HCT116 (cell line): ENCODE results near the gene NOS1. TPM values are rescaled to one million over a fixed set of nuclear protein-coding genes. Genes with fewer than 3 reads are reported as not detected.

ENCODE experiments used
- ATAC-seq: fragments of 200-7000 bp; cut with Tn5 transposase; 2 replicates; pipeline ENCODE4 v1.9.1; 2020; ENCODE audit warnings: mild to moderate bottlenecking, moderate library complexity
- BruUV-seq: library from RNA; stranded (reverse); fragments of 400-500 nt; replicated peaks from 2 replicates; lab custom pipeline; 2021; lab: Mats Ljungman, UMichigan
- CTCF ChIA-PET: fragments of 300-600 bp; sonication (Branson Sonifier 250); formaldehyde crosslinking; loops from one replicate; lab custom pipeline; 2021; ENCODE audit warnings: antibody characterized with exemption; lab: Charles Lee
- POLR2A ChIA-PET: fragments of 300-600, 350-600 bp; sonication (Branson Sonifier 250); formaldehyde crosslinking; loops from one replicate; lab custom pipeline; 2021; ENCODE audit warnings: antibody characterized with exemption; lab: Charles Lee
- RAD21 ChIA-PET, 2 experiments: fragments of 300-600 bp; sonication (Branson Sonifier 250); formaldehyde crosslinking; loops; one replicate each; lab custom pipeline; 2023; ENCODE audit warnings: low total read pairs in 2 of 2; ENCODE audit not compliant: uncharacterized antibody in 2 of 2, unreplicated experiment in 2 of 2, low non-redundant PET in 1 of 2; lab: Charles Lee
- DNase-seq: peaks from one replicate; pipeline ENCODE4 v3.0.0-alpha.2; 2010; ENCODE audit warnings: low read depth, low spot score
- H2AFZ ChIP-seq: fragments of 200-600 bp; shearing (Covaris generic), sonication (generic); 2 replicates; pipeline ENCODE4 v1.6.1; 2017; ENCODE audit warnings: low read depth, mixed run types, mixed read lengths, antibody characterized with exemption, low read length; ENCODE audit not compliant: poor library complexity, severe bottlenecking
- H3K27ac ChIP-seq: 2 replicates; pipeline ENCODE4 v1.5.1; 2012; ENCODE audit warnings: low read depth, low read length
- H3K27me3 ChIP-seq: fragments of 200-600 bp; sonication (generic); 2 replicates; pipeline ENCODE4 v1.6.1; 2016; ENCODE audit warnings: mixed run types, low read length, mixed read lengths; ENCODE audit not compliant: insufficient read depth
- H3K36me3 ChIP-seq, 2 experiments: fragments of 200-500 bp in 1 of 2; fragments of 200-600 bp in 1 of 2; sonication (Bioruptor generic) in 1 of 2; sonication (generic) in 1 of 2; 2 replicates each; pipeline versions ENCODE4 v1.5.1 to v1.6.1; 2014 to 2016; ENCODE audit warnings: low read length in 2 of 2, inconsistent platforms in 1 of 2, mixed read lengths in 1 of 2, mixed run types in 1 of 2; ENCODE audit not compliant: insufficient read depth in 2 of 2, control insufficient read depth in 1 of 2
- H3K4me1 ChIP-seq, 2 experiments: fragments of 200-600 bp in 1 of 2; sonication (generic) in 1 of 2; 2 replicates each; pipeline versions ENCODE4 v1.5.1 to v1.6.1; 2012 to 2017; ENCODE audit warnings: low read length in 2 of 2, inconsistent platforms in 1 of 2, mild to moderate bottlenecking in 1 of 2, mixed read lengths in 1 of 2, mixed run types in 1 of 2, moderate library complexity in 1 of 2; ENCODE audit not compliant: insufficient read depth in 2 of 2, control insufficient read depth in 1 of 2
- H3K4me2 ChIP-seq: fragments of 200-600 bp; sonication (generic); 2 replicates; pipeline ENCODE4 v1.6.1; 2017; ENCODE audit warnings: mixed run types, low read length, mixed read lengths
- H3K4me3 ChIP-seq, 2 experiments: fragments of 200-600 bp in 1 of 2; sonication (generic) in 1 of 2; replicated peaks in 1 of 2; 2 replicates each; pipeline ENCODE4 v1.5.1; 2011 to 2016; ENCODE audit warnings: low read length in 2 of 2, control low read depth in 1 of 2, low read depth in 1 of 2, mild to moderate bottlenecking in 1 of 2, mixed read lengths in 1 of 2, mixed run types in 1 of 2
- H3K79me2 ChIP-seq: fragments of 200-600 bp; sonication (generic); 2 replicates; pipeline ENCODE4 v1.6.1; 2017; ENCODE audit warnings: mild to moderate bottlenecking, mixed run types, low read length, moderate library complexity, mixed read lengths; ENCODE audit not compliant: insufficient read depth
- H3K9ac ChIP-seq: fragments of 200-600 bp; sonication (generic); 2 replicates; pipeline ENCODE4 v1.6.1; 2016; ENCODE audit warnings: low read length, mixed read lengths
- H3K9me2 ChIP-seq: fragments of 200-600 bp; sonication (generic), shearing (Covaris generic); 2 replicates; pipeline ENCODE4 v1.6.1; 2017; ENCODE audit warnings: mixed run types, mild to moderate bottlenecking, moderate library complexity; ENCODE audit not compliant: insufficient read depth
- H3K9me3 ChIP-seq, 2 experiments: fragments of 200-500 bp in 1 of 2; fragments of 200-600 bp in 1 of 2; sonication (Bioruptor generic) in 1 of 2; sonication (generic) in 1 of 2; 2 replicates each; pipeline ENCODE4 v1.6.1; 2014 to 2017; ENCODE audit warnings: low read length in 2 of 2, mixed read lengths in 2 of 2, inconsistent platforms in 1 of 2, low read depth in 1 of 2, mild to moderate bottlenecking in 1 of 2, mixed run types in 1 of 2, moderate library complexity in 1 of 2; ENCODE audit not compliant: control insufficient read depth in 1 of 2, insufficient read depth in 1 of 2
- H4K20me1 ChIP-seq: fragments of 200-600 bp; sonication (generic), shearing (Covaris generic); 2 replicates; pipeline ENCODE4 v1.6.1; 2017; ENCODE audit warnings: mixed run types, mild to moderate bottlenecking, moderate library complexity; ENCODE audit not compliant: insufficient read depth
- ATF3 ChIP-seq: IDR thresholded peaks from 2 replicates; pipeline ENCODE4 v1.6.1; 2012
- CBX3 ChIP-seq: IDR thresholded peaks from 2 replicates; pipeline ENCODE4 v1.6.1; 2012; ENCODE audit warnings: low read depth
- CEBPB ChIP-seq: IDR thresholded peaks from 2 replicates; pipeline ENCODE4 v1.6.1; 2012; ENCODE audit warnings: low read depth
- CTCF ChIP-seq, 3 experiments: fragments of 200-600 bp in 1 of 3; sonication (generic) in 1 of 3; IDR thresholded peaks in 2 of 3; conservative IDR thresholded peaks in 1 of 3; 2 replicates each; pipeline ENCODE4 v1.5.1; 2012 to 2017; ENCODE audit warnings: low read depth in 2 of 3, low read length in 2 of 3, antibody characterized with exemption in 1 of 3, borderline replicate concordance in 1 of 3, control low read depth in 1 of 3, mild to moderate bottlenecking in 1 of 3, mixed read lengths in 1 of 3, mixed run types in 1 of 3, moderate library complexity in 1 of 3; ENCODE audit not compliant: insufficient read depth in 1 of 3
- ELF1 ChIP-seq: IDR thresholded peaks from 2 replicates; pipeline ENCODE4 v1.6.1; 2012; ENCODE audit warnings: low read depth, borderline replicate concordance
- EZH2phosphoT487 ChIP-seq: fragments of 200-600 bp; IDR thresholded peaks from 2 replicates; pipeline ENCODE4 v1.6.1; 2018; ENCODE audit warnings: antibody characterized with exemption, borderline replicate concordance
- FOSL1 ChIP-seq: IDR thresholded peaks from 2 replicates; pipeline ENCODE4 v1.6.1; 2012; ENCODE audit warnings: low read depth
- RAD21 ChIP-seq: IDR thresholded peaks from 2 replicates; pipeline ENCODE4 v1.6.1; 2012; ENCODE audit warnings: low read depth, mild to moderate bottlenecking
- REST ChIP-seq: IDR thresholded peaks from 2 replicates; pipeline ENCODE4 v1.6.1; 2012; ENCODE audit warnings: low read depth
- SIN3A ChIP-seq: IDR thresholded peaks from 2 replicates; pipeline ENCODE4 v1.6.1; 2012; ENCODE audit warnings: low read depth
- SRF ChIP-seq: IDR thresholded peaks from 2 replicates; pipeline ENCODE4 v1.6.1; 2012; ENCODE audit warnings: low read depth
- TCF7L2 ChIP-seq: IDR thresholded peaks from 2 replicates; pipeline ENCODE4 v1.7.0; 2011; ENCODE audit warnings: borderline replicate concordance, inconsistent platforms; ENCODE audit not compliant: insufficient read depth, insufficient read length; ENCODE audit errors: extremely low read depth
- YY1 ChIP-seq: IDR thresholded peaks from 2 replicates; pipeline ENCODE4 v1.6.1; 2011; ENCODE audit warnings: low read length, low read depth, moderate library complexity, mild to moderate bottlenecking; ENCODE audit not compliant: insufficient replicate concordance; ENCODE audit errors: extremely low read depth
- ZFX ChIP-seq: fragments of 450-650 bp; IDR thresholded peaks from 2 replicates; pipeline ENCODE4 v1.6.1; 2017
- intact Hi-C: fragments of 100-400 bp; cut with micrococcal nuclease; formaldehyde crosslinking; loops from 2 replicates; pipeline ENCODE4 v1.10.0; 2022
- total RNA-seq: library from RNA; stranded (reverse); gene quantifications from one replicate; pipeline ENCODE4 v1.2.1, GENCODE V29; 2021; ENCODE audit not compliant: unreplicated experiment

Gene NOS1
- total RNA-seq, 1 experiment from 2014 or later, result 0.22 TPM

GRCh38 chr12:117322428-117322827, 39.0 kb downstream of the NOS1 start:
- no TSS peak for BruUV-seq
- intact Hi-C loops, result no loop called here

More at GRCh38 chr12:117322428-117322827, 39.0 kb downstream of the NOS1 start:
- H3K4me1 ChIP-seq, result no peaks in the 10 kb centered on the region
- no peak overlapping the region for H2AFZ ChIP-seq
- H3K4me2 ChIP-seq, result no peak overlapping the region
- H3K27ac ChIP-seq, result no peak overlapping the region
- ChIA-PET RAD21 (no interaction called here), POLR2A (no interaction called here), CTCF (no interaction called here)
- DNase-seq (no peak), ATAC-seq (no peak)
- no peak overlapping the region for H3K4me3 ChIP-seq
- no peaks in the 10 kb centered on the region for H3K36me3 ChIP-seq
- H3K9me3 ChIP-seq, result no peaks in the 10 kb centered on the region
- H3K9ac ChIP-seq, result no peak overlapping the region
- no peaks in the 10 kb centered on the region for H3K9me2 ChIP-seq
- TF ChIP-seq TCF7L2, result no peak
- no peak for TF ChIP-seq RAD21
- TF ChIP-seq CEBPB, result no peak
- no peak for TF ChIP-seq CTCF (IDR thresholded peaks at IDR 0.05 in 2 of 3, conservative IDR thresholded peaks at IDR 0.05 in 1 of 3; ENCODE audit: borderline replicate concordance in 1 of 3, insufficient read depth in 1 of 3, low read depth in 2 of 3, low read length in 2 of 3)
- TF ChIP-seq REST, result no peak
- TF ChIP-seq SIN3A, result no peak
- no peak for TF ChIP-seq FOSL1
- no peak for TF ChIP-seq CBX3
- TF ChIP-seq ZFX, result no peak
- no peak for TF ChIP-seq ATF3
- TF ChIP-seq YY1, result no peak
- no peak for TF ChIP-seq SRF
- TF ChIP-seq ELF1, result no peak
- no peak for TF ChIP-seq EZH2phosphoT487
- peaks cover 35% of the 10 kb centered on the region; the same call in 1 of the 2 replicates for H3K27me3 ChIP-seq
- no peaks in the 10 kb centered on the region for H3K79me2 ChIP-seq
- H4K20me1 ChIP-seq, result no peaks in the 10 kb centered on the region
